Loucy (cell line): ENCODE results near the gene EDRF1.

Experiments
- H2AFZ ChIP-seq: fragments of 200-600 bp; sonication (generic); 2 replicates; pipeline ENCODE4 v1.6.0; 2016; ENCODE audit warnings: antibody characterized with exemption, mild to moderate bottlenecking, low read length, moderate library complexity
- H3F3A ChIP-seq: fragments of 200-600 bp; 2 replicates; pipeline ENCODE4 v1.6.0; 2016; ENCODE audit warnings: antibody characterized with exemption, low read depth, mild to moderate bottlenecking
- H3K27me3 ChIP-seq: fragments of 200-600 bp; sonication (generic); 2 replicates; pipeline ENCODE4 v1.6.1; 2014; ENCODE audit warnings: low read length, mild to moderate bottlenecking; ENCODE audit not compliant: insufficient read depth, poor library complexity, severe bottlenecking
- H3K36me3 ChIP-seq: fragments of 200-600 bp; sonication (generic); 2 replicates; pipeline ENCODE4 v1.6.1; 2016; ENCODE audit warnings: low read length; ENCODE audit not compliant: insufficient read depth
- H3K4me1 ChIP-seq: fragments of 200-600 bp; sonication (generic); 2 replicates; pipeline ENCODE4 v1.5.1; 2014; ENCODE audit warnings: low read length, mild to moderate bottlenecking; ENCODE audit not compliant: insufficient read depth, poor library complexity, severe bottlenecking
- H3K4me2 ChIP-seq: fragments of 200-600 bp; sonication (generic); 2 replicates; pipeline ENCODE4 v1.6.0; 2014; ENCODE audit warnings: antibody characterized with exemption, low read length, low read depth, mild to moderate bottlenecking; ENCODE audit not compliant: poor library complexity, severe bottlenecking
- H3K4me3 ChIP-seq: fragments of 200-600 bp; sonication (generic); 2 replicates; pipeline ENCODE4 v1.5.1; 2014; ENCODE audit warnings: low read length, mild to moderate bottlenecking, mixed read lengths; ENCODE audit not compliant: poor library complexity, severe bottlenecking
- H3K79me2 ChIP-seq: fragments of 200-600 bp; sonication (generic); 2 replicates; pipeline ENCODE4 v1.6.1; 2014; ENCODE audit warnings: low read length; ENCODE audit not compliant: insufficient read depth
- H3K9ac ChIP-seq: fragments of 200-600 bp; sonication (generic); 2 replicates; pipeline ENCODE4 v1.6.0; 2014; ENCODE audit warnings: mild to moderate bottlenecking, low read depth, low read length, moderate library complexity; ENCODE audit not compliant: poor library complexity, severe bottlenecking
- H3K9me2 ChIP-seq: fragments of 200-600 bp; sonication (generic); replicated peaks from 2 replicates; pipeline ENCODE4 v1.6.1; 2016; ENCODE audit warnings: low read depth, low read length, mixed read lengths
- H3K9me3 ChIP-seq: fragments of 200-600 bp; sonication (generic); 2 replicates; pipeline ENCODE4 v1.6.1; 2014; ENCODE audit warnings: mild to moderate bottlenecking, antibody characterized with exemption, low read length, low read depth; ENCODE audit not compliant: insufficient read depth
- H4K20me1 ChIP-seq: fragments of 200-600 bp; sonication (generic); 2 replicates; pipeline ENCODE4 v1.6.0; 2014; ENCODE audit warnings: antibody characterized with exemption, low read length, mild to moderate bottlenecking; ENCODE audit not compliant: insufficient read depth, poor library complexity, severe bottlenecking
- CTCF ChIP-seq: fragments of 200-600 bp; sonication (generic); conservative IDR thresholded peaks from 2 replicates; pipeline ENCODE4 v1.5.1; 2014; ENCODE audit warnings: mild to moderate bottlenecking, antibody characterized with exemption, low read length
- EZH2phosphoT487 ChIP-seq: fragments of 200-600 bp; IDR thresholded peaks from 2 replicates; pipeline ENCODE4 v1.6.1; 2018; ENCODE audit warnings: antibody characterized with exemption, mild to moderate bottlenecking, moderate library complexity, borderline replicate concordance

EDRF1 gene

GRCh38 chr10:125707541-125708468 is 11.7 kb upstream of the EDRF1 start:
- no peak overlapping the region for H3K4me2 ChIP-seq
- no peaks in the 10 kb centered on the region for H3K79me2 ChIP-seq
- H3K9me3 ChIP-seq: 0 out of 2 replicates have a peak, but pooled peaks cover under 1% of the 10 kb centered on the region
- H3K36me3 ChIP-seq: no peaks in the 10 kb centered on the region
- no peak overlapping the region for H3K9ac ChIP-seq
- H3K27me3 ChIP-seq: no peaks in the 10 kb centered on the region
- TF ChIP-seq CTCF (no peak), EZH2phosphoT487 (no peak)
- peaks cover 5% of the 10 kb centered on the region for H3K4me1 ChIP-seq
- H3K9me2 ChIP-seq: no peaks in the 10 kb centered on the region
- no peak overlapping the region for H3K4me3 ChIP-seq
- H3F3A ChIP-seq: no peaks in the 10 kb centered on the region
- H4K20me1 ChIP-seq: no peaks in the 10 kb centered on the region
- no peak overlapping the region for H2AFZ ChIP-seq

GRCh38 chr10:125708971-125709503 is 10.5 kb upstream of the EDRF1 start:
- H3K9ac ChIP-seq: no peak overlapping the region
- H3K9me3 ChIP-seq: no peaks in the 10 kb centered on the region
- no peak overlapping the region for H3K4me3 ChIP-seq
- H2AFZ ChIP-seq: no peak overlapping the region
- no peaks in the 10 kb centered on the region for H4K20me1 ChIP-seq
- peaks cover 5% of the 10 kb centered on the region for H3K4me1 ChIP-seq
- no peak for TF ChIP-seq EZH2phosphoT487
- TF ChIP-seq CTCF: no peak
- H3F3A ChIP-seq: no peaks in the 10 kb centered on the region
- H3K4me2 ChIP-seq: no peak overlapping the region
- H3K9me2 ChIP-seq: no peaks in the 10 kb centered on the region
- H3K36me3 ChIP-seq: no peaks in the 10 kb centered on the region
- H3K79me2 ChIP-seq: no peaks in the 10 kb centered on the region
- no peaks in the 10 kb centered on the region for H3K27me3 ChIP-seq

- no peak for TF ChIP-seq EZH2phosphoT487
- TF ChIP-seq CTCF: no peak
- H3F3A ChIP-seq: no peaks in the 10 kb centered on the region
- H2AFZ ChIP-seq: no peak overlapping the region
- H3K9me2 ChIP-seq: no peaks in the 10 kb centered on the region
- H3K4me1 ChIP-seq: peaks cover 5% of the 10 kb centered on the region
- H3K36me3 ChIP-seq: no peaks in the 10 kb centered on the region
- no peaks in the 10 kb centered on the region for H3K79me2 ChIP-seq
- H3K9me3 ChIP-seq: no peaks in the 10 kb centered on the region
- no peak overlapping the region for H3K4me2 ChIP-seq
- H3K9ac ChIP-seq: no peak overlapping the region
- no peak overlapping the region for H3K4me3 ChIP-seq
- no peaks in the 10 kb centered on the region for H4K20me1 ChIP-seq
- H3K27me3 ChIP-seq: no peaks in the 10 kb centered on the region
Measured at GRCh38 chr10:125709553-125710474, 9.7 kb upstream of the EDRF1 start.
